Spleen (tissue), 11 donors: ENCODE results near the gene RIMS1. TPM values are rescaled to one million over a fixed set of nuclear protein-coding genes. Genes with fewer than 3 reads are reported as not detected.

Source experiments
- DNase-seq: peaks from one replicate; pipeline ENCODE4 v3.0.0-alpha.2; 2020
- H3K27ac ChIP-seq, 8 donors: fragments of 200-600 bp; sonication (generic) in 7 of 8; 1 replicate in 4 of 8; 2 replicates in 4 of 8; pipeline versions ENCODE4 v1.5.0 to v1.8.0; 2016 to 2021; ENCODE audit warnings: inconsistent platforms in 4 of 8, mild to moderate bottlenecking in 4 of 8, moderate library complexity in 1 of 8
- H3K27me3 ChIP-seq, 7 donors: fragments of 200-600 bp; sonication (generic) in 6 of 7; replicated peaks in 1 of 7; 1 replicate in 4 of 7; 2 replicates in 3 of 7; pipeline versions ENCODE4 v1.5.0 to v1.8.0; 2016 to 2021; ENCODE audit warnings: inconsistent platforms in 3 of 7, mild to moderate bottlenecking in 1 of 7
- H3K36me3 ChIP-seq, 6 donors: fragments of 200-600 bp; sonication (generic) in 5 of 6; 1 replicate in 4 of 6; 2 replicates in 2 of 6; pipeline versions ENCODE4 v1.5.0 to v1.8.0; 2016 to 2021; ENCODE audit warnings: inconsistent platforms in 2 of 6
- H3K4me1 ChIP-seq, 6 donors: fragments of 200-600 bp; sonication (generic) in 5 of 6; 1 replicate in 3 of 6; 2 replicates in 3 of 6; pipeline versions ENCODE4 v1.5.0 to v1.8.0; 2016 to 2021; ENCODE audit warnings: inconsistent platforms in 3 of 6
- H3K4me3 ChIP-seq, 8 donors: fragments of 200-600 bp; sonication (generic) in 7 of 8; 1 replicate in 4 of 8; 2 replicates in 4 of 8; pipeline versions ENCODE4 v1.5.0 to v1.8.0; 2016 to 2021; ENCODE audit warnings: inconsistent platforms in 4 of 8, mild to moderate bottlenecking in 4 of 8, moderate library complexity in 2 of 8
- H3K9me3 ChIP-seq, 8 donors: fragments of 200-600 bp; sonication (generic) in 7 of 8; 1 replicate in 4 of 8; 2 replicates in 4 of 8; pipeline versions ENCODE4 v1.5.0 to v1.8.0; 2016 to 2021; ENCODE audit warnings: inconsistent platforms in 4 of 8
- CTCF ChIP-seq, 11 experiments: fragments of 200-600 bp in 7 of 11; fragments of 450-650 bp in 4 of 11; sonication (generic) in 4 of 11; IDR thresholded peaks in 8 of 11; conservative IDR thresholded peaks in 3 of 11; 1 replicate in 7 of 11; 2 replicates in 4 of 11; pipeline versions ENCODE4 v1.4.0 to v1.8.0; 2016 to 2021; ENCODE audit warnings: antibody characterized with exemption in 11 of 11, inconsistent platforms in 4 of 11, mild to moderate bottlenecking in 1 of 11
- POLR2A ChIP-seq, 3 donors: fragments of 450-650 bp; IDR thresholded peaks; one replicate each; pipeline ENCODE4 v1.5.1; 2017; ENCODE audit warnings: antibody characterized with exemption in 3 of 3, mild to moderate bottlenecking in 1 of 3
- POLR2AphosphoS5 ChIP-seq, 3 donors: sonication (generic); formaldehyde crosslinking; IDR thresholded peaks; one replicate each; pipeline ENCODE4 v1.5.1; 2017; ENCODE audit warnings: antibody characterized with exemption in 3 of 3
- WGBS, 5 donors: extraction: QIAGEN DNeasy Blood & Tissue Kit in 3 of 5; methylation state at CpG; one replicate each; pipeline versions ENCODE4 v1.1.5 to v1.1.7; 2013 to 2018; 5-methylcytosine and 5-hydroxymethylcytosine counted together
- intact Hi-C: fragments of 100-400 bp; cut with DNase I; formaldehyde crosslinking; loops from one replicate; pipeline ENCODE4 v1.15.0; 2023; ENCODE audit warnings: low total_unique reads
- polyA plus RNA-seq, 3 donors: library from polyadenylated mRNA; stranded (reverse); fragments of 200-250 nt; gene quantifications; one replicate each; pipeline ENCODE4 v1.2.1, GENCODE V29; 2013
- total RNA-seq, 7 donors: library from RNA; depleted of rRNA in 3 of 7; stranded (reverse); fragments of >200 nt in 3 of 7; fragmentation: NEBNext Ultra II Directional in 4 of 7; extraction: Animal tissue kit (Norgen Biotek cat#: 25700) in 4 of 7; gene quantifications; one replicate each; pipeline versions ENCODE4 v1.1.0 to v1.2.1, GENCODE V29; 2016 to 2021
- donor health status: healthy with polysubstance abuse.
- donor health status: DM: no; HTN: no; CAD: no; lungs with moderate emphysema.
- donor health status: DM: no; HTN: no; CAD: no.
- donor health status: Bipolar disorder and iron deficiency.
- donor health status: healthy.
- donor health status: DM: no; HTN: no; CAD: no.
- donor health status: DM: yes; HTN: yes; CAD: no.

Gene RIMS1
- total and polyA plus RNA-seq, 10 donors: not detected

GRCh38 chr6:72416744-72417465 lies 530.6 kb downstream of the RIMS1 start:
- peaks cover 0 to 4% (median 0%) of the 10 kb centered on the region in 6 donors for H3K4me1 ChIP-seq
- no peak overlapping the region for H3K4me3 ChIP-seq
- 85 to 95% (median 88%) methylated on average over 6 of the region's 6 CpGs for WGBS, 5 donors
- peaks cover 0 to 13% (median 4%) of the 10 kb centered on the region in 7 donors for H3K27me3 ChIP-seq
- H3K9me3 ChIP-seq: no peaks in the 10 kb centered on the region
- intact Hi-C loops: loop anchor here (10.0 kb wide), 1 partner anchor 768 kb away; no protein-coding TSS in a partner anchor
- no peak overlapping the region for H3K27ac ChIP-seq
- no peak for TF ChIP-seq CTCF (IDR thresholded peaks at IDR 0.05 in 8 of 11, conservative IDR thresholded peaks at IDR 0.05 in 3 of 11)
- no peak for TF ChIP-seq POLR2AphosphoS5 (IDR thresholded peaks at IDR 0.05)
- TF ChIP-seq POLR2A (IDR thresholded peaks at IDR 0.05): no peak
- H3K36me3 ChIP-seq: no peaks in the 10 kb centered on the region
- DNase-seq: no peak

GRCh38 chr6:72417759-72418158 lies 531.4 kb downstream of the RIMS1 start:
- Histone ChIP-seq H3K9me3 (no peaks in the 10 kb centered on the region), H3K27ac (no peak overlapping the region), H3K27me3 (peaks cover 0 to 9% (median 2%) of the 10 kb centered on the region in 7 donors), H3K4me3 (no peak overlapping the region), H3K36me3 (no peaks in the 10 kb centered on the region), H3K4me1 (no peaks in the 10 kb centered on the region)
- intact Hi-C loops: loop anchor here (10.0 kb wide), 1 partner anchor 767 kb away; no protein-coding TSS in a partner anchor
- DNase-seq: no peak
- 60 to 87% (median 74%) methylated on average over 3 of the region's 3 CpGs for WGBS, 5 donors
- no peak for TF ChIP-seq CTCF (IDR thresholded peaks at IDR 0.05 in 8 of 11, conservative IDR thresholded peaks at IDR 0.05 in 3 of 11)
- no peak for TF ChIP-seq POLR2AphosphoS5 (IDR thresholded peaks at IDR 0.05)
- no peak for TF ChIP-seq POLR2A (IDR thresholded peaks at IDR 0.05)

- Histone ChIP-seq H3K36me3 (no peaks in the 10 kb centered on the region), H3K27me3 (peaks cover 0 to 6% (median 0%) of the 10 kb centered on the region in 7 donors), H3K9me3 (no peaks in the 10 kb centered on the region), H3K27ac (no peak overlapping the region), H3K4me3 (no peak overlapping the region), H3K4me1 (no peaks in the 10 kb centered on the region)
- TF ChIP-seq POLR2AphosphoS5 (IDR thresholded peaks at IDR 0.05) (no peak), CTCF (IDR thresholded peaks at IDR 0.05 in 8 of 11, conservative IDR thresholded peaks at IDR 0.05 in 3 of 11) (no peak), POLR2A (IDR thresholded peaks at IDR 0.05) (no peak)
- no peak for DNase-seq
- 82 to 90% (median 84%) methylated on average over 5 of the region's 5 CpGs for WGBS, 5 donors
- intact Hi-C loops: loop anchor here (10.0 kb wide), 1 partner anchor 766 kb away; no protein-coding TSS in a partner anchor
Observed at GRCh38 chr6:72418495-72418894, 532.1 kb downstream of the RIMS1 start.

- 71 to 78% (median 76%) methylated on average over 2 of the region's 2 CpGs for WGBS, 5 donors
- no peak for TF ChIP-seq CTCF (IDR thresholded peaks at IDR 0.05 in 8 of 11, conservative IDR thresholded peaks at IDR 0.05 in 3 of 11)
- TF ChIP-seq POLR2AphosphoS5 (IDR thresholded peaks at IDR 0.05): no peak
- no peak for TF ChIP-seq POLR2A (IDR thresholded peaks at IDR 0.05)
- no peak overlapping the region for H3K4me3 ChIP-seq
- intact Hi-C loops: loop anchor here (10.0 kb wide), 1 partner anchor 765 kb away; no protein-coding TSS in a partner anchor
- DNase-seq: no peak
- H3K27ac ChIP-seq: no peak overlapping the region
- no peaks in the 10 kb centered on the region for H3K4me1 ChIP-seq
- H3K36me3 ChIP-seq: no peaks in the 10 kb centered on the region
- no peaks in the 10 kb centered on the region for H3K9me3 ChIP-seq
- H3K27me3 ChIP-seq: peaks cover 0 to 5% (median 0%) of the 10 kb centered on the region in 7 donors
Observed at GRCh38 chr6:72419966-72420365, 533.6 kb downstream of the RIMS1 start.
